ENCODE measurements around the gene DST.

Gene DST

DNA sequence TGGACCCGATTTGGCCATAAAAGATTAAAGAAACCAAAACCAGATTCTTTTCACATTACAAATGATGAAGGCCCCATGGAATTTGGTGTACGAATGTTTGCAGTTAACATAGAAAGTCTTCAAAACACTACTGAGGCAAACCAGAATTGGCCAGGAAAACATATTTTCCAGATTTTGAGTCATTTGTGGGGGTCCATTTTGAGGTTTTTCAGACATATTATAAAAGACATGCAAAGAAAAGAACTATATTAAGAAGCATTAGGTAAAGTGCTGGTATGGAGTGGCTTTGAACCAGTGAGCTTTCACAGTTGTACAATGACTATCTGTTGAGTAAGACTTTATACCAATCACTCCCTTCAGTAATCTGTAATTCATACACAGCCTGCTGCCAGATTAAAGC, 226.4 kb downstream of the DST start:
- H3K4me1 ChIP-seq (ENCODE audit: control insufficient read depth, insufficient read depth, low read length), result no peaks in the 10 kb centered on the region
- H3K9ac ChIP-seq (ENCODE audit: low read length), result no peak overlapping the region
- no peaks in the 10 kb centered on the region for H3K27me3 ChIP-seq (ENCODE audit: control insufficient read depth, insufficient read depth, low read length)
- H3K4me3 ChIP-seq (ENCODE audit: low read length), result no peak overlapping the region
- H3K27ac ChIP-seq (ENCODE audit: low read depth, low read length), result no peak overlapping the region
- no peaks in the 10 kb centered on the region for H3K36me3 ChIP-seq (ENCODE audit: control insufficient read depth, insufficient read depth, low read length)

DNA sequence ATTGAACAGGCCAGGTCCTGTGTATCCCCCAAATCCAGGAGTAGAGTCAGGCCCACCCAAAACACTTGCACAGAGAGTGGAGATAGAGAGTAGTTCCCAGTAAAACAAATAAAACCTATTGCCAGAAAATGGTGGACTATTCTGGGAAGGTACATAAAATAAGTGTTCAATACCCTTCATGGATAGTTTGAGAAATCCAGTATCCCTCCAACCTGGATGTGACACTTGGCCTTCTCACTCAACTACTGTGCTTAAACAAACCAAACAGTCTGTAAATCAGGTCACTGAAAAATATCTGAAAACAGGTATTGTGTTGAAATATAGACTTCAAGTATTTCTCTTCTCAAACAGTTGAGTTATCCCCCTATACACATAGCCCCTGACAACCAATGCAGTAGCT, 233.7 kb downstream of the DST start:
- no peaks in the 10 kb centered on the region for H3K36me3 ChIP-seq (ENCODE audit: control insufficient read depth, insufficient read depth, low read length)

More for the DNA sequence above, 233.7 kb downstream of the DST start:
- no peak overlapping the region for H3K4me3 ChIP-seq (ENCODE audit: low read length)
- no peak overlapping the region for H3K27ac ChIP-seq (ENCODE audit: low read depth, low read length)
- no peak overlapping the region for H3K9ac ChIP-seq (ENCODE audit: low read length)
- peaks cover 9% of the 10 kb centered on the region for H3K4me1 ChIP-seq (ENCODE audit: control insufficient read depth, insufficient read depth, low read length)
- H3K27me3 ChIP-seq (ENCODE audit: control insufficient read depth, insufficient read depth, low read length), result no peaks in the 10 kb centered on the region

Data from rectal smooth muscle tissue (tissue), 1 donor.